ENCODE measurements around the gene CCDC80.
A peak's percentile ranks its signal among the peaks of the same experiment; 100 is the strongest.

CCDC80 gene

GRCh38 chr3:112654979-112655378 is 14.0 kb upstream of the CCDC80 start:
- DNase-seq (no peak), ATAC-seq (no peak)

- no peak for DNase-seq
- no peak for ATAC-seq
Observed at GRCh38 chr3:112654492-112654891, 13.5 kb upstream of the CCDC80 start.

DNA sequence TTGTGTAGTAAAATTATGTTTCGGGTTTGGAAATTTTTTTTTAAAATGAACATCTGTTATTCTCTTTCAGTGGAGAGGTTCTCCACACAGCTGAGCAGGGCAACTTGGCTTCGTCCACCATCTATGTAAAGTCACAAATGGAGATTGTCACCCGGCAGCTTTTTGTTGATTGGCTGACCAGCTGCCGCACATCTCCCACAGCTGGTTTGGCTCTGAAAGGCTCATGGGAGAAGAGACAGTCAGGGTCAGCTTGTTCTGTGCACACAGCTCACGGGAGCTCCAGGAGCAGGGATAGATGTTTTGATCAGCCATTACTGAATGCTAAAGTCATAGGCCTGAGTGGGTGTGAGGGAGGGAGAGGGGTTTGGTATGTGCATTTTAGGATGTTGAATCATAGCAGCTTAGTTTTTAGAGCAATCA is 12.9 kb upstream of the CCDC80 start:
- no peak for ATAC-seq
- DNase-seq, result no peak

- ATAC-seq (no peak), DNase-seq (no peak)
Observed at GRCh38 chr3:112653209-112653871, 12.4 kb upstream of the CCDC80 start.

GRCh38 chr3:112651516-112651915 is 10.6 kb upstream of the CCDC80 start:
- DNase-seq, result no peak
- no peak for ATAC-seq

DNA sequence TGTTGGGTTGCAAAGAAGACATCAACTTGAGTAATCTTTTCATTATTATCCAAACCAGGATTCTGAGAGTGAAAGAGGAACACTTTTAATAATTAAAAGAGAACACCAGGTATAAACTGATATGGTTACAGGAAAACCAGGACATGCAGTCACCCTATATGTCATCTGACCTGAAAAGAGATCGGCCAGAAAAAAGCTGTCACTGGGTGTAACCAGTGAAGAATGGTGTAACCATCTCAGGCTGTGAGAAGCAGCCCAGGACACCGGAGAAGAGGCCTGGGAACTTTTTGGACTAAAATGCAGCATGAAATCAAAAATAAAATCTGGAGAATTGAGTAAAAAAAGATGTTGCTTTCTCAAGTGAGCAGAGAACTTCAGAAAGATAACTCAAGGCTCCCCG is 10.1 kb upstream of the CCDC80 start:
- DNase-seq (no peak), ATAC-seq (no peak)

DNA sequence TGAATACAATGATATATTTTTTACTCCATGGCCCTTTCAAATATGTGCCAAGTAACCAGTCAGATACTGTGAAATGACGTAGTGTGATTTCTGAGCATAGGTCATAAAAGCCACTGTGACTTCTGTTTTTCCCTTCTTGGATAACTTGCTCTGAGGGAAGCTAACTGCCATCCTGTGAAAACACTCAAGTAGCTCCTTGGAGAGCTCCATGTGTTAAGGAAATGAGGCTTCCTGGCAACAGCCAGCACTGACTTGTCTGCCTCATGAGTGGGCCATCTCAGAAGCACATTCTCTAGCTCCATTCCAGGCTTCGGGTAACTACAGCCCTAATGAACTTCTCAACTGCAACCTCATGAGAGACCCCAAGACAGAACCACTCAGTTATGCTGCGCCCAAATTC is 9.5 kb upstream of the CCDC80 start:
- ATAC-seq (no peak), DNase-seq (no peak)

DNA sequence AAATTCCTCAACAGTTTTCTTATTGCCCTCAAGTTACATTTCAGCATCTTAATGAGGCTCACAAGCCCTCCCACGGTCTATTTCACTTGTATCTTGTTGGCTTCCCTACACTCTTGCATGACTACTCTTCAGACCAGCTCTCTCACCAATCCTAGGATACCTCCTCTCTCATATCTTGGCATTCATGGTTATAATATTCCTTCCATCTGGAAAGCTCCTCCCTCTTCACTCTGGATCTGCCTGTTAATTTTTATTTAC is 8.5 kb upstream of the CCDC80 start:
- DNase-seq (no peak), ATAC-seq (no peak)

GRCh38 chr3:112647122-112647521 is 6.2 kb upstream of the CCDC80 start:
- DNase-seq, result no peak
- no peak for ATAC-seq

- no peak for DNase-seq
Observed at GRCh38 chr3:112646623-112647022, 5.7 kb upstream of the CCDC80 start.

DNA sequence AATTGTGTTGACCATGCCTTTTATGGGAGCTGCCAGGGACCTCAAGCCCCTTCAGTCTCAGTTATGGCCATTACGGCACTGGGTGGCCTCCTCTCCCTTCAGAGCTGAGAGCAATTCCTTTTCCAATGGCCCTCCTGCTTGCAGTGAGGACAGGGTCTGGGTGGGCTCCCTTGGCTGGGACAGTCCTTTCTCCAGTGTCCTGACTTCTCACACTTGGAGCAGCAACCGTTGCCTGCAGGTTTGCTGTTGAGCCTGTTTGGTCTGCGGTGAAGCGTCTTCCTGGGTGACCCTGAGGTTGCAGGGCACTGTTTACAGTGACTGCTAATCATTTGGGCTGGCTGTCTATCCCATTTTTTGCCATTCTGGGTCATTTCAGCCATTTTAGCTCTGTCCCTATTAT is 3.5 kb upstream of the CCDC80 start:
- no peak for ATAC-seq
- DNase-seq, result no peak

More at GRCh38 chr3:112646623-112647022, 5.7 kb upstream of the CCDC80 start:
- ATAC-seq, result no peak

DNA sequence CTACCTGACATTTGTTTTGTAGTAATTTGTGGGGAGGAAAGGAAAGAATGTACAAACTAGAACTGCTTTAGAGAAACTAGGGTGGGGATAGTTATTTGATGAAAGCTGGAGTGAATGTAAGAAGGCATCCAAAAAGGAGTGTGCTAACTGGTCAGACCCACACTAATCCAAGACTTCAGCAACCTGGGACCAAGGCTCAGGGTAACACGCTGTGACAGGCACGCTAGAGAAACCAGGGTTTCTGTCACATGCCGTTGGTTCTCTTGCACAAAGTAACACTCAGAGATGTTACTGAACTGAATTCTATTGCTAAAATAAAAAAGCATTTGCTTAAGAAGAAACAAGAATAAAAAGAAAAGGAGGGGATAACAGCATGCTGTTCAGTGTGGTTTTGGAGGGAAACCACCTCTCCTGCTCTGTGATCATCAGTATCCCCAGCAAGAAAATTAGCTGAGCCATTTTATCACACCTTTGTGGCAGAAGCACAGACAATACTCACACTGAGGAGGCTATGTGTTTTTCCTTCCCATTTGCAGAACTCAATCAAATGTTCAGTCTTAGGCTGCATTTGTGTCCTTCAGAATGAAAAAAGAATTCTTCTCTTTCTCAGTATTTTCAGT is 2.8 kb upstream of the CCDC80 start:
- peak; percentile 38 for ATAC-seq

DNA sequence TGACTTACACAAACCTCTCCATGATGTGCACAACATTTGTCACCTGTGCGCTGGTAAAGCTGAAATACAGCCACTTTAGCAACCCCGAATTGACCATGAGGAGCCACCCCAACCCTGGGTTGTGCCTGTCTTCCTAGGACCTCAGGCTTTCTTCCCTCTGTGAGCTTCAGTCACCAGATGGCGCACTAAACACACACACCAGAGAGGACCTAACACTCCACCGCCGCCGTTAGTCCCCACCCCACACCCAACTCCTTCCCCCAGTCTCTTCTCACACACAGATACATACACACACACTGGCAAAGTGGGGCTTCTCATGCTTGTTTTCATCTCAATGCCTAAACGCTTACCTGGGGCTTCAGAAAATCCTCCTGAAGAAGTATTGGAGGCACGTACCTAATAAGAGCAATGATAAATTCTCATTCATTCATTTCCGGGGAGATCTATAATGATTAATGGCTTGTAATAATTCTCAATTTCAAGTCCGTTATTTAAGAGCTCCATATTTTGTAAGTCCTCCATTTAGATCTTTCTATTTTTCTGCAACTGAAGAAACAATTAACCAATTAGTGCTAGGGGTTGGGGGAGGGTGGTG is 2.1 kb upstream of the CCDC80 start:
- ATAC-seq (peak; percentile 97), DNase-seq (peak; percentile 82)

More for the DNA sequence above, 2.8 kb upstream of the CCDC80 start:
- DNase-seq, result no peak

- ATAC-seq, result no peak
- DNase-seq, result no peak
Observed at GRCh38 chr3:112640276-112640929, 540 bp downstream of the CCDC80 start.

- DNase-seq (no peak), ATAC-seq (no peak)
Observed at GRCh38 chr3:112639455-112640225, 1.3 kb downstream of the CCDC80 start.

DNA sequence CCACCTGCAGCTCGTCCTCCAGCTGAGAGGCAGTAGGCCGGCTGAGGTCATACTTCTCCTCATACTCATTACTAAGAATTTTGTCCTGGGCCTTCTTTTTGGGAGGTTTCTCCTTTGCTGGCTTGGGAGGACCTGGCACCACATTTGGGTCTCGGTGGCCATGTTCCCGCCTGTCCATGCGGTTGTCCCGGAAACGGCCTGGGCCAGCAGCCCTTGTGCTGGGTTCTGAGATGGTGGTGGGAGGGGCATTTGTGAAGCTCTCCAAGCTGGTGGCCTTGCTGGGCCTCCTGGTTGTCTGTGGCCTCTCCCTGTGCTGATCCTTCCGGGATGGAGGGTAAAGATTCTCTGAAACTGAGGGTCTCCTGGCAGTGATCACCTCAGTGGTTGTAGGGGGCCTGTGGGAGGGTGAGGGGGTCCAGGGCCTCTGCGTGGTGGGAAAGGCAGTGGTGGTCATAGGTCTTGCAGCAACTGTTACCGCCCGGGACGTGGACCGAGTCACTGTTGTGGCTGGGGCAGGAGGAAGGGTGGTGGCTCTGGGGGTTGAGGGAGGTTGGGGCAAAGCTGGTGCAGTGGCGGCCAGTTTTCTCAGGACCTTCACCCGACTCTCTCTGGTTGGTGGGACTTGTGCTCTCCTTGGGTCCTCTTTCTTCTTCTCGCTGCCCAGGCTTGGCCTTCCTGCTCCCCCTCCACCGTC is 2.5 kb downstream of the CCDC80 start:
- ATAC-seq (no peak), DNase-seq (no peak)

GRCh38 chr3:112637700-112638099 is 3.2 kb downstream of the CCDC80 start:
- no peak for ATAC-seq
- no peak for DNase-seq

GRCh38 chr3:112635674-112636073 is 5.3 kb downstream of the CCDC80 start:
- ATAC-seq (no peak), DNase-seq (no peak)

- no peak for ATAC-seq
- DNase-seq, result no peak
Observed at GRCh38 chr3:112634786-112635541, 6.0 kb downstream of the CCDC80 start.

GRCh38 chr3:112633757-112634156 is 7.2 kb downstream of the CCDC80 start:
- ATAC-seq (no peak), DNase-seq (no peak)

DNA sequence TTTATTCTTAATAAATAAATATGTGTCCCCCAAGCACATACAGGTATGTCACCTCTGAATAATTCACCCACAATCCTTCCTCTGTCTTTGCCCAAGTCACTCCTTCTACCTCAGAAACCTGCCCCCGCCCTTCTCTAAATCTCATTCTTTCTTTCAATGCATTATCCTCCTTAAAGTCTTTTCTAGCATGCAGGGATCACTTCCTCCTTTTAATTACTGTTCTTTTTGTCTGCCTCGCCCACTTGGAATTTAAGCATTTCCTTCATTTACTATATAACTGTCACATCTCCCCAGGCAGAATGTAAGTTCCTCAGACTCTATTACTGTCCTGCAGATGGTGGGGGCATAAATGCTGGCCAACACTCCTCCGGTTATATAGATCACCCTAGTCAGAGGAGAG is 7.8 kb downstream of the CCDC80 start:
- DNase-seq, result no peak
- no peak for ATAC-seq

All from stimulated activated naive CD8-positive, alpha-beta T cell treated with anti-CD3 and anti-CD28 coated beads, Interleukin-15, Interleukin-2, amounts not matched to agents 100 U/mL and 50 U/mL, for 24 hours (primary cell).